Hypothalamus (tissue), 51 donors: ENCODE data around the gene MALRD1.

ENCODE experiments used
- DNase-seq, 51 donors: peaks; one replicate each; lab custom pipeline; 2025; lab: John Stamatoyannopoulos, UW

The MALRD1 gene

DNA sequence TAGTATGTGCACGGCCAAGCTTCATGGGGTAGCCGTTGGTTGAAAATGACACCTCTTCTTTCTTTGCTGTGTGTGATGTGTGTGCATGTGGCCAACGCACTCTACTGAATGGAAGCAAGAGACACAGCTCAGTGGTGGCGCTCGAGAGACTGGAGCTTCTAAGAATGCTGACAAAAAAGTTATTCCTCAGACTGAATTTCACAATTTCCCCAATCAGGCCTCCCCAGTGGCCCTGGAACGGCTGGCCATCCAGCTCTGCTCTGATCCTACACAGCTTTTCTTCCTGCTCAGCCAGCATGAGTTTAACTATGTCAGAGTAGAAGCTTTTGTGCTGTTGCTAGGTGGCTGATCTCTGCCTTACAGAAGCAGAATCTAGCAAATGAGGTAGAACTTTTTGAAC lies 581.0 kb downstream of the MALRD1 start:
- DNase-seq, result peak in 37 of 51 donors; percentile 4 to 68 (median 42)

DNA sequence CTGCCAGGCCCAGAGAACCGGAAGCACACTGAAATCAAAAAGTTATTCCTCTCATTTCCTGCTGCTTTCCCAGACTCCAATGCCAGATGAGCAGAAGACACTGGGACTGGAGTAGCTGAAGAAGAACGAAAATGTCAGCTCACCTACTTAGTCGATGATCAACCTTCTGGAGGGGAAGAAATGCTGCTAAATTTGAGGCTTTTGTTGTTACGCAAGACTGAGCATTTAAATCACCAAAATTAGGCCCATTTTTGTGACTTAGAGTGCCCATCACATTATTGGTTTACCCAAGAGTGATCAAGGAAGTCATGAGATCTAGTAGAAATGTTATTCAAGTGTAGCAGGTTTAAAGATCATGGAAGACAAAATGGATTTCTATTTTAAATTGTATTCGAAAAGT lies 585.6 kb downstream of the MALRD1 start:
- no peak for DNase-seq

- DNase-seq, result no peak
Measured at GRCh38 chr10:19638182-19638895, 589.7 kb downstream of the MALRD1 start.

DNA sequence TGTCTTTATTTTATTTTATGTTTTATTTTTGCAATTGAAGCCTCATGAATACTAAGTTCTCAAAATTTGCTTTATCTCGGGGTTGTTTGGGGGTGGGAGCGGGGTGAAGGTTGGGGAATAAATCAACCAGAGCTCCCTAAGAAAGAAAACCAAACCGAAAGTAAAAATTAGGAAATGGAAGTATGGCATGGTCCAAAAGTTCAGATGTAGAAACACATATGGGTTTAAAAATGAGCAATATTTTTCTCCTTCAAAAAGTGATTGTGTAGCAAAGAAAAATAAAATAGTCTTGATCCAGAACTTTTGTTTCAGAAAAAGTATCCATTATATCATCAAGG lies 590.3 kb downstream of the MALRD1 start:
- no peak for DNase-seq

DNA sequence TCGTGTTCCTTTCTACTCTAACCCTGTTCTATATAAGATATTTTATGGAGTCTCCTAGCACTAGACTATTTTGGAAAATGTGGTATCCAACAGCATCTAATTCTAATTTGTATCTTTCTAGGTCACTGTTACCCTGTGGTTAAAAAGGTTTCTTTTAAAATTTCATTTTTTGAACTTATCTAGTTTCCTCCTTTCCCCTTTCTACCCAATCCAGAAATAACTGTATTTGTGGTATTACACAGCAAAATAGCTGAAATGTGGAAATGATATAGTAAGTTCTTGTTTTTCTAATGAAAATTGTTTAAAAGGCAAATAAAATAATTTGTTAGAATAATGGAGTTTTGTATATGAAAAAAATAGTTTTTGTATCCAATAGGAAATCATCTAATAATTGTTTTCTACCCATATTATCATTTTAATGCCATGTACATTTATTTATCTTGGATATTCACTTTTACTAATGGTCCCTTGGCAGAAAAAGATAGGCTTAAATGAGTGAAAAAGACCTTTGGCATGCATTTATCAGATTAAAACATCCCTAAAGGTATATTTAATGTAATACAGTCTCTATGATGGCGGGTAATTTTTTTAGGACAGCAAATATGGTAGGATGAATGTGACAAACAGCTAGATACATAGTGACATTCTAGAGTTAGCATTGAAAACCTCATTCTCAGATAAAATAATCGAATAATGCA lies 592.1 kb downstream of the MALRD1 start:
- DNase-seq, result no peak

DNA sequence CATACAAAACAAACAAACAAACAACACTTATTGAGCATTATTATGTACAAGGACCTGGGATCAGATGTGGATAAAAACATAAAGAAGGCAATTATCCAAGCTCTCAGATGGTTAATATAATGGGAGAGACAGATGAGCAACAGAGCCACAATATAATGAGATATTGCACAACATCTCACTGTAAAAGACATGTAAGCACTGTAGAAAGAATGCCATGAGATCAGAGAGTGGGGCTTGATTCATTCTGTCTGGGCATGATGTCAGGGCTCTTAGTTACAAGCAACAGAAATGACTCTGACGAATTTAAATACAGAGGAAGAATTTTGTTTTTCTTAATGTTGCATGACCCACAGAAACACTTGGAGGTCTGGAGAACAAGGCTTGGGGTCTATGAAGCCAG lies 602.9 kb downstream of the MALRD1 start:
- DNase-seq, result no peak

DNA sequence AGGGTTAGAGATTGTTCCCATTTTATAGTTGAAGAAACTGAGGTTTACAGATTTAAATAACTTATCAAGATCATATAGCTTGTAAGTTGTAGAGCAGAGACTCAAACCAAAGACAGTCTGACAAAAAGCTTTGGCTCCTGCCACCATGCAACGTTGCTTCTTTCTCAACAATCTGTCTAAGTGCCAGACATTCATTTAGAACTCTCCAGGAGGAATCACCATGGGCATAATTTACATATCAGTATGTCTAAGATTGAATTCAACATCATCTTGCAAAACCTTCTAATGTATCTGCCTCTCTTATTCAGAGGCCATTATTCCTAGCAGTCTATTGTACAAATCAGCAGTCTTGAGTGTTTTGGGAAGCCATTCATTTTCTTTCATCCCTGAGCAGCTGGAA lies 604.1 kb downstream of the MALRD1 start:
- DNase-seq, result no peak

DNA sequence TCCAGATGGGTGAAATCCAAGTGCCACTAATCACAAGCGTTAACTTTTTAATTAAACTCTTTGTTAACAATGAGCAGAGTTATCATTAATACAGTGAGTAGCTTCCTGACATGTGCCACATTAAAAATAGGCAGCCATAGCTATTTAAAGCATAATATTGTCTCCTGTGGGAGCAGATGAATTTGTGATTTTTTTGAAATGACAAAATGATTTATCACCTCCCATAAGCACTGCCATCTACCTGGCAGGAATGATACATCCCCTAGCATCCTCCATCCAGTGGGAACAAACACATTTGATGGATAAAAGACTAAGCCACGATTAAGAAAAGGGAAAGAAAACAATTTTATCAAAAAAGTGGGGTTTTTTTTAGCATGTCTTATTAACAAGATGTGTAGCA lies 605.3 kb downstream of the MALRD1 start:
- no peak for DNase-seq

- no peak for DNase-seq
Measured at GRCh38 chr10:19654576-19654975, 606.0 kb downstream of the MALRD1 start.

DNA sequence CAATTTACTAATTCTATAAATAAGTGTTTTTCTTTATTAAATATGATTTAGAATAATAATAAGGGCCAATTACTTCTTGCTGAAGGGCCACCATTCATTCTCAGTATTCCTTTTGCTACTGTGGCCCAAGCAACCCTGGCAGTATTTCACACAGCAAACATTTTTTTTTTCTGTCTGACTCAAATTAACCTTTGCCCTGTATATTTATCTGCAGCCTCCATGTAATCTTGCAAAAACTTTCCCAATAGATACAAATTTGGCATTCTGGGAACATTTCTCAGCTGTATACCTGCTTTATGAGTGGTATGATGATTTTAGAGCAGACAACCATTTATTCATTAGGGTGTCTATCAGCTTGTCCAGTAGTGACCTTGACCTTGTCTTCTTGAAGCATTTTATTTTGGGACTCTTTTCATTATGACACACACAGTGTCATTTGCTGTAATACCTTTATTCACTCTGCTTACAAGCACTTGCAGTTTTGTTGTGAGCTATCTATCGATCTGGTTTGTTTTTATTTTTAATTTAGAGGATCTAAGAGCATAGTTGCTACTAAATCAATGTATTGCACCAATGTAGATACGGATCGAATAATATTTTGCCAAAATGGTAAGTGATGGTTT lies 607.9 kb downstream of the MALRD1 start:
- DNase-seq, result no peak

- DNase-seq, result no peak
Measured at GRCh38 chr10:19658131-19658530, 609.5 kb downstream of the MALRD1 start.

GRCh38 chr10:19658622-19659233 lies 610.1 kb downstream of the MALRD1 start:
- DNase-seq, result no peak

- no peak for DNase-seq
Measured at GRCh38 chr10:19659920-19660655, 611.5 kb downstream of the MALRD1 start.

DNA sequence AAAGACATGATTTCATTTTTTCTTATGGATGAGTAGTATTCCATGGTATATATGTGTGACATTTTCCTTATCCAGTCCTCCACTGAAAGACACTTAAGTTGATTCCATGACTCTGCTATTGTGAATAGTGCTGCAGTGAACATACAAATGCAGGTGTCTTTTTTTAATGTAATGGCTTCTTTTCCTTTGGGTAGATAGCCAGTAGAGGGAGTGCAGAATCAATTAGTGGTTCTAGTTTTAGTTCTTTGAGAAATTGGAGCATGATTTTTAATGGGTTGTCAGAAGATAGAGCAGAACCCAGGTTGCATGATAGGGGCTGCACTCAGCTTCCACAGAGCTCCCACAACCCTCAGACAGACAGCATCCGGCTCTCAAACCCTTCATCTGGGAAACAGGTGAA lies 614.7 kb downstream of the MALRD1 start:
- no peak for DNase-seq

- DNase-seq, result no peak
Measured at GRCh38 chr10:19668116-19668515, 619.5 kb downstream of the MALRD1 start.

DNA sequence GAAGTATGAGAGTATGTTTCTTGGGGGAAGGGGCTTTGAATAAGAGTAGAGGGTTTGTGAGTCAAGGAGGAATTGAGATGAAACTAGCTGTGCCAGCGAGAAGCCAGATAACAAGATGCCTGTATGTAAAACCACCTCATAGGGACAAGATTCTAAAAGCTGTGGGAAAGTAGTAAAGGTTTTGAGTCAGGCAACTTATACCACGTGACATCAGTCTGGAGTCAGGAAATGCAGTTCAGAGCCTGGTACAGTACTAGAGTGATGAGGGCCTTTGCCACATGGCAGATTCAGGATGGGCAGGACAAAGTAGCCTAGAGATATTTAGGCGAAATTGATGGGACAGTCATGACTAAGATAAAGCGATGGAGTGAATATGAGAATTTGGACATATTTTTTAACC lies 627.5 kb downstream of the MALRD1 start:
- no peak for DNase-seq

- DNase-seq, result no peak
Measured at GRCh38 chr10:19683356-19683755, 634.8 kb downstream of the MALRD1 start.

DNA sequence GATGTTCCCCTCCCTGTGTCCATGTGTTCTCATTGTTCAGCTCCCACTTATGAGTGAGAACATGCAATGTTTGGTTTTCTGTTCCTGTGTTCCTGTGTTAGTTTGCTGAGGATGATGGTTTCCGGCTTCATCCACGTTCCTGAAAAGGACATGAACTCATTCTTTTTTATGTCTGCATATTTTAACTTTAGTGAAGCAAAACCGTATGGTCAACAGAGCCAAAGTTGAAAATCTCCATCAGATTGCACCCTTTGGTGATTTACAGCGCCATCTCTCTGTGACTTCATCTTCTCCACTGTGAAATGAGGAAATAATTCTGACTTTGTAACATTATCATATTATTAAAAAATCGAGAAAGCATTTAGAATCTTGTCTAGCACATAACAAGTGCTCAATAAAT lies 635.4 kb downstream of the MALRD1 start:
- no peak for DNase-seq

DNA sequence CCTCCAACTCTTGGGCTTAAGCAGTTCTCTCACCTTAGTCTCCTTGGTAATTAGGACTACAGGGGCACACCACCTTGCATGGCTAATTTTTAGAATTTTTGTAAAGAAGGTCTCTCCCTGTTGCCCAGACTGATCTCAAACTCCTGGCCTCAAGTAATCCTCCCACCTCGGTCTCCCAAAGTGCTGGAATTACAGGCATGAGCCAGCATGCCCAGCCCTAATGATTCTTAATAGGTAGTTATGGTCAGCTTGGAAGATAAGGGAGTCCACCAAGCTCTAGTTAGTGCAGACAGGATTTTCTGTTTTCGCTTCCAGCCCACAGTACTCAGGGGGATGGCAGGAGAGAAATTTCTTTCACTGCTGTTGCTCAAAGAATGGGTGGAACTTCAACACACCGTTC lies 639.7 kb downstream of the MALRD1 start:
- no peak for DNase-seq

GRCh38 chr10:19689231-19689630 lies 640.6 kb downstream of the MALRD1 start:
- no peak for DNase-seq

GRCh38 chr10:19699299-19699698 lies 650.7 kb downstream of the MALRD1 start:
- DNase-seq, result no peak
